ENCODE results near the gene GLG1.

DNA sequence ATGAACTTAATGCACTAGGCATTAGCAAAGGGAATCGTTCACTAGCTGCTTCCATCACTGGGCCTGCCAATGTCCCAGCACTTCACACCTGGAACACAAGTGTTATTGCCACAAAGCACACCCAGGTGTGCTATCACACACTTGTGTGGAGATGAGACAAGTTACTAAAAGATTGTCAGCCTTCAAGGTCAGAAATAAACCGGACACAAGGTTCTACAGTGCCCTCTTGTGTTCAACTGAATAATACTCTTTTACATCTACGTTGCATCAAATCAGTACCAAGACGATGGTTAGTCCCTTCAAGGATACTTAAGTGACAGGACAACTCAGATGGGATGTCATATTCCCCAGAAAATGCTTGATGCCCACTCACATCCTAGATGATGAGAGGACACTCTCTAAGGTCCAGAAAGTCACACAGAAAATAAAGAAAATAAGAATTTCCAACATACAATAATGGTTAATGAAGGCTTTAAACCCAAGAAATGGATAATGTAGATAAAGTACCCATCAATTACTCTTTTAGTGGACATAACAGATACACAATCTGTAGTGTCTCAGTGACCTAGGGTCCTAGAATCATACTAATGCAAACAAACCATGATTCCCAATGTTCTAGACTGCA is 16.4 kb upstream of the GLG1 start:
- TF ChIP-seq POLR2A (IDR thresholded peaks at IDR 0.05; ENCODE audit: extremely low read depth, insufficient read length) = no peak
- TF ChIP-seq, protein P1, sequence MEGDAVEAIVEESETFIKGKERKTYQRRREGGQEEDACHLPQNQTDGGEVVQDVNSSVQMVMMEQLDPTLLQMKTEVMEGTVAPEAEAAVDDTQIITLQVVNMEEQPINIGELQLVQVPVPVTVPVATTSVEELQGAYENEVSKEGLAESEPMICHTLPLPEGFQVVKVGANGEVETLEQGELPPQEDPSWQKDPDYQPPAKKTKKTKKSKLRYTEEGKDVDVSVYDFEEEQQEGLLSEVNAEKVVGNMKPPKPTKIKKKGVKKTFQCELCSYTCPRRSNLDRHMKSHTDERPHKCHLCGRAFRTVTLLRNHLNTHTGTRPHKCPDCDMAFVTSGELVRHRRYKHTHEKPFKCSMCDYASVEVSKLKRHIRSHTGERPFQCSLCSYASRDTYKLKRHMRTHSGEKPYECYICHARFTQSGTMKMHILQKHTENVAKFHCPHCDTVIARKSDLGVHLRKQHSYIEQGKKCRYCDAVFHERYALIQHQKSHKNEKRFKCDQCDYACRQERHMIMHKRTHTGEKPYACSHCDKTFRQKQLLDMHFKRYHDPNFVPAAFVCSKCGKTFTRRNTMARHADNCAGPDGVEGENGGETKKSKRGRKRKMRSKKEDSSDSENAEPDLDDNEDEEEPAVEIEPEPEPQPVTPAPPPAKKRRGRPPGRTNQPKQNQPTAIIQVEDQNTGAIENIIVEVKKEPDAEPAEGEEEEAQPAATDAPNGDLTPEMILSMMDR (IDR thresholded peaks at IDR 0.05; ENCODE audit: low read depth, low read length) = peak; percentile 54

Measured in NB4 (cell line).